Measurements from ENCODE around the gene BAZ2B. TPM values are rescaled to one million over a fixed set of nuclear protein-coding genes. Genes with fewer than 3 reads are reported as not detected.
A peak's percentile ranks its signal among the peaks of the same experiment; 100 is the strongest.

The BAZ2B gene
- total RNA-seq, 4 donors from 2014 or later, result 94.5 to 237 (median 145) TPM

GRCh38 chr2:159557437-159558034, 58.8 kb downstream of the BAZ2B start:
- no peak for TF ChIP-seq POLR2A (IDR thresholded peaks at IDR 0.05)
- TF ChIP-seq CTCF (IDR thresholded peaks at IDR 0.05), result peak in 2 of 4 experiments; percentile 17 to 25
- H3K27me3 ChIP-seq, result no peaks in the 10 kb centered on the region
- no peaks in the 10 kb centered on the region for H3K4me1 ChIP-seq
- no peaks in the 10 kb centered on the region for H3K9me3 ChIP-seq
- H3K27ac ChIP-seq, result no peak overlapping the region
- intact Hi-C loops (cut with DNase I; ENCODE audit: low total_unique reads), result no loop called here
- no peaks in the 10 kb centered on the region for H3K36me3 ChIP-seq
- H3K4me3 ChIP-seq, result no peak overlapping the region
- no peak for DNase-seq

- no peak for DNase-seq
- intact Hi-C loops (cut with DNase I; ENCODE audit: low total_unique reads), result no loop called here
- Histone ChIP-seq H3K27ac (no peak overlapping the region), H3K9me3 (no peaks in the 10 kb centered on the region), H3K4me3 (no peak overlapping the region), H3K4me1 (no peaks in the 10 kb centered on the region), H3K27me3 (no peaks in the 10 kb centered on the region), H3K36me3 (no peaks in the 10 kb centered on the region)
- no peak for TF ChIP-seq POLR2A (IDR thresholded peaks at IDR 0.05)
- no peak for TF ChIP-seq CTCF (IDR thresholded peaks at IDR 0.05)
Observed at GRCh38 chr2:159555651-159556392, 60.5 kb downstream of the BAZ2B start.

- Histone ChIP-seq H3K27me3 (no peaks in the 10 kb centered on the region), H3K9me3 (no peaks in the 10 kb centered on the region), H3K27ac (no peak overlapping the region), H3K4me1 (no peaks in the 10 kb centered on the region), H3K4me3 (no peak overlapping the region), H3K36me3 (no peaks in the 10 kb centered on the region)
- no peak for DNase-seq
- TF ChIP-seq POLR2A (IDR thresholded peaks at IDR 0.05), result no peak
- TF ChIP-seq CTCF (IDR thresholded peaks at IDR 0.05), result no peak
- intact Hi-C loops (cut with DNase I; ENCODE audit: low total_unique reads), result no loop called here
Observed at GRCh38 chr2:159553727-159554126, 62.6 kb downstream of the BAZ2B start.

- Histone ChIP-seq H3K27me3 (no peaks in the 10 kb centered on the region), H3K4me3 (no peak overlapping the region), H3K36me3 (no peaks in the 10 kb centered on the region), H3K9me3 (no peaks in the 10 kb centered on the region), H3K27ac (no peak overlapping the region), H3K4me1 (no peaks in the 10 kb centered on the region)
- intact Hi-C loops (cut with DNase I; ENCODE audit: low total_unique reads), result no loop called here
- DNase-seq, result no peak
- TF ChIP-seq POLR2A (IDR thresholded peaks at IDR 0.05), result no peak
- TF ChIP-seq CTCF (IDR thresholded peaks at IDR 0.05), result no peak
Observed at GRCh38 chr2:159551806-159552205, 64.5 kb downstream of the BAZ2B start.

GRCh38 chr2:159550231-159550630, 66.1 kb downstream of the BAZ2B start:
- intact Hi-C loops (cut with DNase I; ENCODE audit: low total_unique reads), result no loop called here

More at GRCh38 chr2:159550231-159550630, 66.1 kb downstream of the BAZ2B start:
- Histone ChIP-seq H3K9me3 (no peaks in the 10 kb centered on the region), H3K27ac (no peak overlapping the region), H3K4me3 (no peak overlapping the region), H3K27me3 (no peaks in the 10 kb centered on the region), H3K4me1 (no peaks in the 10 kb centered on the region), H3K36me3 (no peaks in the 10 kb centered on the region)
- TF ChIP-seq POLR2A (IDR thresholded peaks at IDR 0.05), result no peak
- TF ChIP-seq CTCF (IDR thresholded peaks at IDR 0.05), result no peak
- DNase-seq, result no peak
